Neural cell (in vitro differentiated cells): ENCODE data around the gene UBE2H. TPM values are rescaled to one million over a fixed set of nuclear protein-coding genes. Genes with fewer than 3 reads are reported as not detected.
"Not testable (repeated sequence)": the region's sequence is repeated elsewhere in the genome, so short reads cannot be mapped to it uniquely, and the experiment has no call there.

ENCODE experiments used
- H2AFZ ChIP-seq: fragments of 200-600, 300-800 bp; sonication (generic), shearing (Covaris generic); 2 replicates; pipeline ENCODE4 v1.6.0; 2014; ENCODE audit warnings: low read depth, mild to moderate bottlenecking, antibody characterized with exemption, low read length, moderate library complexity
- H3F3A ChIP-seq: fragments of 200-600 bp; shearing (Covaris generic); 2 replicates; pipeline ENCODE4 v1.6.1; 2016; ENCODE audit warnings: mild to moderate bottlenecking, moderate library complexity, mixed read lengths, antibody characterized with exemption, low read length; ENCODE audit not compliant: insufficient read depth, poor library complexity, severe bottlenecking
- H3K27ac ChIP-seq: fragments of 200-600, 300-800 bp; sonication (generic), shearing (Covaris generic); 2 replicates; pipeline ENCODE4 v1.5.1; 2014; ENCODE audit warnings: mild to moderate bottlenecking, low read length, moderate library complexity
- H3K27me3 ChIP-seq: fragments of 300-800, 200-600 bp; sonication (generic), shearing (Covaris generic); 2 replicates; pipeline ENCODE4 v1.6.0; 2014; ENCODE audit warnings: mild to moderate bottlenecking, low read depth, low read length, moderate library complexity; ENCODE audit not compliant: insufficient read depth
- H3K36me3 ChIP-seq: fragments of 300-800, 200-600 bp; sonication (generic), shearing (Covaris generic); 2 replicates; pipeline ENCODE4 v1.5.1; 2014; ENCODE audit warnings: mild to moderate bottlenecking, antibody characterized with exemption, low read length, moderate library complexity; ENCODE audit not compliant: insufficient read depth
- H3K4me2 ChIP-seq: fragments of 300-800, 200-600 bp; sonication (generic), shearing (Covaris generic); 2 replicates; pipeline ENCODE4 v1.6.0; 2014; ENCODE audit warnings: mild to moderate bottlenecking, low read length
- H3K4me3 ChIP-seq: fragments of 300-800, 200-600 bp; sonication (generic), shearing (Covaris generic); 2 replicates; pipeline ENCODE4 v1.5.1; 2014; ENCODE audit warnings: mild to moderate bottlenecking, low read length, moderate library complexity
- H3K79me2 ChIP-seq: fragments of 200-600 bp; shearing (Covaris generic); replicated peaks from 2 replicates; pipeline ENCODE4 v1.6.0; 2014; ENCODE audit warnings: mild to moderate bottlenecking, low read length, moderate library complexity; ENCODE audit not compliant: insufficient read depth
- H3K9ac ChIP-seq: fragments of 300-800, 200-600 bp; sonication (generic), shearing (Covaris generic); 2 replicates; pipeline ENCODE4 v1.6.1; 2016; ENCODE audit warnings: mild to moderate bottlenecking, low read length, mixed read lengths
- H3K9me2 ChIP-seq: fragments of 200-600 bp; shearing (Covaris generic); 2 replicates; pipeline ENCODE4 v1.6.1; 2016; ENCODE audit warnings: mild to moderate bottlenecking, low read length, mixed read lengths; ENCODE audit not compliant: insufficient read depth
- H3K9me3 ChIP-seq: fragments of 200-600, 300-800 bp; sonication (generic), shearing (Covaris generic); 2 replicates; pipeline ENCODE4 v1.6.1; 2016; ENCODE audit warnings: mild to moderate bottlenecking, mixed run types, low read length, moderate library complexity, mixed read lengths
- H4K20me1 ChIP-seq: fragments of 200-600 bp; shearing (Covaris generic); 2 replicates; pipeline ENCODE4 v1.6.1; 2016; ENCODE audit warnings: mild to moderate bottlenecking, mixed run types; ENCODE audit not compliant: insufficient read depth
- EP300 ChIP-seq: fragments of 450-650 bp; conservative IDR thresholded peaks from 2 replicates; pipeline ENCODE4 v1.6.1; 2014; ENCODE audit warnings: antibody characterized with exemption, mild to moderate bottlenecking, moderate library complexity; ENCODE audit not compliant: poor library complexity, severe bottlenecking
- EZH2 ChIP-seq: fragments of 200-600, 300-800 bp; shearing (Covaris generic), sonication (generic); IDR thresholded peaks from 2 replicates; pipeline ENCODE4 v1.6.1; 2014; ENCODE audit warnings: antibody characterized with exemption, low read length, borderline replicate concordance, mild to moderate bottlenecking; ENCODE audit not compliant: insufficient read depth, poor library complexity, severe bottlenecking
- MXI1 ChIP-seq: fragments of 450-650 bp; conservative IDR thresholded peaks from 2 replicates; pipeline ENCODE4 v1.6.1; 2014; ENCODE audit warnings: antibody characterized with exemption, mild to moderate bottlenecking; ENCODE audit not compliant: poor library complexity, severe bottlenecking
- RAD21 ChIP-seq: fragments of 450-650 bp; conservative IDR thresholded peaks from 2 replicates; pipeline ENCODE4 v1.6.1; 2014; ENCODE audit warnings: antibody characterized with exemption, mild to moderate bottlenecking, moderate library complexity
- SMC3 ChIP-seq: fragments of 450-650 bp; conservative IDR thresholded peaks from 2 replicates; pipeline ENCODE4 v1.6.1; 2014; ENCODE audit warnings: antibody characterized with exemption, mild to moderate bottlenecking, moderate library complexity; ENCODE audit not compliant: poor library complexity
- TAF1 ChIP-seq: IDR thresholded peaks from 2 replicates; pipeline ENCODE4 v1.6.1; 2012; ENCODE audit warnings: low read depth
- polyA plus RNA-seq: library from polyadenylated mRNA; depleted of rRNA; stranded (reverse); fragments of >200 nt; gene quantifications from 2 replicates; pipeline ENCODE4 v1.2.3, GENCODE V29; 2014
- TF ChIP-seq, protein P1 (sequence below): IDR thresholded peaks from 2 replicates; pipeline ENCODE4 v1.6.1; 2012; ENCODE audit warnings: borderline replicate concordance
- TF ChIP-seq, protein P2 (sequence below): fragments of 450-650 bp; IDR thresholded peaks from 2 replicates; pipeline ENCODE4 v1.5.1; 2014; ENCODE audit warnings: antibody characterized with exemption, mild to moderate bottlenecking, moderate library complexity; ENCODE audit not compliant: poor library complexity, severe bottlenecking

Gene UBE2H
- polyA plus RNA-seq, 1 donor from 2014 or later: 96.1 TPM

DNA sequence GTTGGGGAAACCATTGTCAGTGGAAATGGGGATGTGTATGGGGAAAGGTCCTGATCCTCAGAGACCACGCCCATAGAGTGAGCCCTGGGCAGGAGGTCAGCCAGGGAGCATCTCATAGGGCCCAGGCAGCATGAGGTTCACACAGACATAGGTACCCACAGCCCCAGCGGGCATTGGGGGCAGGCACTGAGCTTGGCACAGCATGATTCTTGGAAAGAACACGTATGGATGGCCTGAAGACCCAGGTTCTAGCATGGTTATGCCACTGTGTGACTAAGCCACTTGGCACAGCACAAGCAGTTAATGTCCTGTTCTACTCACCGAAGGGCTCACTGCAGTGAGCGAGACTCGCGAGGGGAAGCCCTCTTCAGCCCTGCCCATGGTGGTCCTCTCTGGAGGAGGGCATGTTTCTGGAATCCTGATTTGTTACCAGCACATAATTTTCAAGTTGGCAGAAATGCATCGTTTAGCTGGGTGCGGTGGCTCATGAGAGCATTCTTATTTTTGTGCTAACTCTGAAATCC, 125.2 kb downstream of the UBE2H start:
- no peak overlapping the region for H2AFZ ChIP-seq
- no peaks in the 10 kb centered on the region for H3K79me2 ChIP-seq
- no peaks in the 10 kb centered on the region for H3K27me3 ChIP-seq
- H3K27ac ChIP-seq: no peak overlapping the region
- no peaks in the 10 kb centered on the region for H3K9me3 ChIP-seq
- no peaks in the 10 kb centered on the region for H3F3A ChIP-seq
- no peak overlapping the region for H3K4me2 ChIP-seq
- H4K20me1 ChIP-seq: no peaks in the 10 kb centered on the region
- no peak overlapping the region for H3K9ac ChIP-seq
- no peaks in the 10 kb centered on the region for H3K9me2 ChIP-seq
- TF ChIP-seq RAD21: no peak
- no peaks in the 10 kb centered on the region for H3K36me3 ChIP-seq
- no peak overlapping the region for H3K4me3 ChIP-seq

- H3K9ac ChIP-seq, H3F3A ChIP-seq, H3K4me2 ChIP-seq, H3K27me3 ChIP-seq, H3K4me3 ChIP-seq, H3K79me2 ChIP-seq, H3K9me3 ChIP-seq, H3K9me2 ChIP-seq, H2AFZ ChIP-seq, H3K27ac ChIP-seq, H4K20me1 ChIP-seq, H3K36me3 ChIP-seq: not testable (repeated sequence)
These were observed 125.9 kb downstream of the UBE2H start for GRCh38 chr7:129826895-129827294.

- Histone ChIP-seq H3K27me3 (no peaks in the 10 kb centered on the region), H3K36me3 (no peaks in the 10 kb centered on the region), H3K4me3 (peak overlapping the region; percentile 63), H3K9ac (peak overlapping the region; percentile 58), H3K27ac (peak overlapping the region; percentile 12), H3K79me2 (no peaks in the 10 kb centered on the region), H3K9me3 (no peaks in the 10 kb centered on the region), H3K9me2 (no peaks in the 10 kb centered on the region), H2AFZ (no peak overlapping the region), H4K20me1 (no peaks in the 10 kb centered on the region), H3K4me2 (no peak overlapping the region), H3F3A (no peaks in the 10 kb centered on the region)
- TF ChIP-seq, protein P1, sequence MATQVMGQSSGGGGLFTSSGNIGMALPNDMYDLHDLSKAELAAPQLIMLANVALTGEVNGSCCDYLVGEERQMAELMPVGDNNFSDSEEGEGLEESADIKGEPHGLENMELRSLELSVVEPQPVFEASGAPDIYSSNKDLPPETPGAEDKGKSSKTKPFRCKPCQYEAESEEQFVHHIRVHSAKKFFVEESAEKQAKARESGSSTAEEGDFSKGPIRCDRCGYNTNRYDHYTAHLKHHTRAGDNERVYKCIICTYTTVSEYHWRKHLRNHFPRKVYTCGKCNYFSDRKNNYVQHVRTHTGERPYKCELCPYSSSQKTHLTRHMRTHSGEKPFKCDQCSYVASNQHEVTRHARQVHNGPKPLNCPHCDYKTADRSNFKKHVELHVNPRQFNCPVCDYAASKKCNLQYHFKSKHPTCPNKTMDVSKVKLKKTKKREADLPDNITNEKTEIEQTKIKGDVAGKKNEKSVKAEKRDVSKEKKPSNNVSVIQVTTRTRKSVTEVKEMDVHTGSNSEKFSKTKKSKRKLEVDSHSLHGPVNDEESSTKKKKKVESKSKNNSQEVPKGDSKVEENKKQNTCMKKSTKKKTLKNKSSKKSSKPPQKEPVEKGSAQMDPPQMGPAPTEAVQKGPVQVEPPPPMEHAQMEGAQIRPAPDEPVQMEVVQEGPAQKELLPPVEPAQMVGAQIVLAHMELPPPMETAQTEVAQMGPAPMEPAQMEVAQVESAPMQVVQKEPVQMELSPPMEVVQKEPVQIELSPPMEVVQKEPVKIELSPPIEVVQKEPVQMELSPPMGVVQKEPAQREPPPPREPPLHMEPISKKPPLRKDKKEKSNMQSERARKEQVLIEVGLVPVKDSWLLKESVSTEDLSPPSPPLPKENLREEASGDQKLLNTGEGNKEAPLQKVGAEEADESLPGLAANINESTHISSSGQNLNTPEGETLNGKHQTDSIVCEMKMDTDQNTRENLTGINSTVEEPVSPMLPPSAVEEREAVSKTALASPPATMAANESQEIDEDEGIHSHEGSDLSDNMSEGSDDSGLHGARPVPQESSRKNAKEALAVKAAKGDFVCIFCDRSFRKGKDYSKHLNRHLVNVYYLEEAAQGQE: no peak
- peak; percentile 39 for TF ChIP-seq SMC3
- no peak for TF ChIP-seq EP300
- TF ChIP-seq TAF1: no peak
- TF ChIP-seq MXI1: peak; percentile 1
- TF ChIP-seq RAD21: peak; percentile 47
- TF ChIP-seq EZH2: no peak
- TF ChIP-seq, protein P2, sequence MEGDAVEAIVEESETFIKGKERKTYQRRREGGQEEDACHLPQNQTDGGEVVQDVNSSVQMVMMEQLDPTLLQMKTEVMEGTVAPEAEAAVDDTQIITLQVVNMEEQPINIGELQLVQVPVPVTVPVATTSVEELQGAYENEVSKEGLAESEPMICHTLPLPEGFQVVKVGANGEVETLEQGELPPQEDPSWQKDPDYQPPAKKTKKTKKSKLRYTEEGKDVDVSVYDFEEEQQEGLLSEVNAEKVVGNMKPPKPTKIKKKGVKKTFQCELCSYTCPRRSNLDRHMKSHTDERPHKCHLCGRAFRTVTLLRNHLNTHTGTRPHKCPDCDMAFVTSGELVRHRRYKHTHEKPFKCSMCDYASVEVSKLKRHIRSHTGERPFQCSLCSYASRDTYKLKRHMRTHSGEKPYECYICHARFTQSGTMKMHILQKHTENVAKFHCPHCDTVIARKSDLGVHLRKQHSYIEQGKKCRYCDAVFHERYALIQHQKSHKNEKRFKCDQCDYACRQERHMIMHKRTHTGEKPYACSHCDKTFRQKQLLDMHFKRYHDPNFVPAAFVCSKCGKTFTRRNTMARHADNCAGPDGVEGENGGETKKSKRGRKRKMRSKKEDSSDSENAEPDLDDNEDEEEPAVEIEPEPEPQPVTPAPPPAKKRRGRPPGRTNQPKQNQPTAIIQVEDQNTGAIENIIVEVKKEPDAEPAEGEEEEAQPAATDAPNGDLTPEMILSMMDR: peak; percentile 61
These were observed 127.4 kb downstream of the UBE2H start for GRCh38 chr7:129825209-129825970.
